Ramos (cell line): ENCODE measurements around the gene OR51L1.

ENCODE experiments used
- in situ Hi-C: fragments of 300-500 bp; cut with MboI; formaldehyde crosslinking; loops from one replicate; pipeline ENCODE4 v1.14.3; 2022; ENCODE audit warnings: low sequenced_read_pairs; ENCODE audit not compliant: unreplicated experiment

OR51L1 gene

GRCh38 chr11:5043380-5043779 is 48.7 kb downstream of the OR51L1 start:
- in situ Hi-C loops: no loop called here

- in situ Hi-C loops: no loop called here
Measured at GRCh38 chr11:5046226-5046625, 51.6 kb downstream of the OR51L1 start, which contains the start of gene OR52J3. Gene OR52J3 (plus strand): TSS chr11:5046526. CDS start chr11:5046526, 0 bp downstream.

- in situ Hi-C loops: no loop called here
Measured at GRCh38 chr11:5046754-5047330, 52.2 kb downstream of the OR51L1 start.
